Measurements from ENCODE around the gene POLR1H. TPM values are rescaled to one million over a fixed set of nuclear protein-coding genes. Genes with fewer than 3 reads are reported as not detected.

The POLR1H gene
- total RNA-seq, 1 experiment from 2014 or later: 85.1 TPM

DNA sequence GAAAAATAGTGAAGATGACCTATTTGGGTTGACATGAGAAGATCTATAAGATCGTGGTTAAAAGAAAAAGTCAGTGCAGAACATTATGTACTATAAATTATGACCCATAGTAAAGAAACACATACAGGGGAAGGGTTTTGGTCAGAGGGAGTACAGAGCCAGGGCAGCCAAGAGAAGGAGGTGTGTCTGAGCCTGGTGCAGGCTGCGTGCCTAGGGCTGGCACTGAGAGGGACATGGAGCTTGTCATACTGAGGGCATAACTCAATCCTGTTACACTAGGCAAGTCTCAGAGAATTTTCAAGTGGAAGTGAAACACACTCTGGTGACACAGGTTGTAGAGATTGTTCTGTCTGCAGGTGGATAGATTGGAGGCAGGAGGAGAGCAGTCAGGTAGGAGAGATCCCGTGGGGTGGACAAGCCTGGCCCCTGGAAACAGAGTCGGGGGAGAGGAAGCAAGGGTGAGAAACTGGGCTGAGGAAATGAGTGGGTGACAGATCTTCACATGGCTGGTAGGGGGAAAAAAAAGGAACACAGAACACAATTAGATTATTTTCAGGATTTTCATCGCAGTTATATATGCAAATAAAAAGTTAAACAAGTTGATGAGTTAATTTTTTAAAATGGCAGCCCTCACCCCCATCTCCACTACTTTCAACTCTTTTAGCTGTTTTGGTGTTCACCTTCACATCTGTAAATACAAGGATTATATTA lies 33.0 kb downstream of the POLR1H start:
- H3K4me3 ChIP-seq (ENCODE audit: low read length): no peak overlapping the region
- no peaks in the 10 kb centered on the region for H3K9me3 ChIP-seq (ENCODE audit: low read length)
- no peak for DNase-seq
- H3K9ac ChIP-seq (ENCODE audit: low read length): no peak overlapping the region
- H3K4me1 ChIP-seq (ENCODE audit: low read length): no peaks in the 10 kb centered on the region; the same call in 1 of the 2 replicates
- no peak overlapping the region for H3K4me2 ChIP-seq (ENCODE audit: low read depth, low read length, poor library complexity, severe bottlenecking)
- no peaks in the 10 kb centered on the region for H3K9me2 ChIP-seq (replicated peaks; ENCODE audit: insufficient read depth, low read length)
- H3K79me2 ChIP-seq (ENCODE audit: low read length): no peaks in the 10 kb centered on the region
- no peaks in the 10 kb centered on the region for H3K36me3 ChIP-seq (ENCODE audit: insufficient read depth, low read length)
- H3K27ac ChIP-seq (ENCODE audit: low read length): no peak overlapping the region
- no peak overlapping the region for H2AFZ ChIP-seq (ENCODE audit: low read length)
- H3K27me3 ChIP-seq (ENCODE audit: low read length): no peaks in the 10 kb centered on the region
- no peaks in the 10 kb centered on the region for H4K20me1 ChIP-seq (ENCODE audit: insufficient read depth, low read depth, low read length)

DNA sequence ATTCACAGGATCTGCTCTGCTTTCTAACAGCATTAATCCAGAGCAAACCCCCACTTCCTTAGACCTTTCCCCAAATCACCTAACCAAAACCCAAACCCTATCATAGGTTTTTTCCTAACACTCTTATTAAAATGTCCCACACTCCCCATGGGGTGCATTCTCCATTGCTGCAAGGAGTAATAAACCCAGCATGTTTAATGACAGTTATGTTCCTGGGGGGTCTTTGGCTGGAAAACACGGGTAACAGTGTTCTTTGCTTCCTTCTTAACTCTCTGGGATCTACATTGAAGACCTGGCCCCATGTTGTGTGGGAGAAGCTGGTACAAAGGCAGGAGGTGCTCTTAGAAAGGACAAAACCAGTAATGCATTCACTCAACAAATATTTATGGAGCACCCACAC lies 35.8 kb downstream of the POLR1H start:
- Histone ChIP-seq H3K9me2 (replicated peaks; ENCODE audit: insufficient read depth, low read length) (no peaks in the 10 kb centered on the region), H3K4me2 (ENCODE audit: low read depth, low read length, poor library complexity, severe bottlenecking) (no peak overlapping the region), H3K9ac (ENCODE audit: low read length) (no peak overlapping the region), H3K36me3 (ENCODE audit: insufficient read depth, low read length) (no peaks in the 10 kb centered on the region), H3K9me3 (ENCODE audit: low read length) (no peaks in the 10 kb centered on the region), H3K4me3 (ENCODE audit: low read length) (no peak overlapping the region), H3K27ac (ENCODE audit: low read length) (no peak overlapping the region), H3K79me2 (ENCODE audit: low read length) (no peaks in the 10 kb centered on the region), H2AFZ (ENCODE audit: low read length) (no peak overlapping the region), H3K27me3 (ENCODE audit: low read length) (no peaks in the 10 kb centered on the region), H4K20me1 (ENCODE audit: insufficient read depth, low read depth, low read length) (no peaks in the 10 kb centered on the region), H3K4me1 (ENCODE audit: low read length) (peaks cover 18% of the 10 kb centered on the region)
- no peak for DNase-seq

DNA sequence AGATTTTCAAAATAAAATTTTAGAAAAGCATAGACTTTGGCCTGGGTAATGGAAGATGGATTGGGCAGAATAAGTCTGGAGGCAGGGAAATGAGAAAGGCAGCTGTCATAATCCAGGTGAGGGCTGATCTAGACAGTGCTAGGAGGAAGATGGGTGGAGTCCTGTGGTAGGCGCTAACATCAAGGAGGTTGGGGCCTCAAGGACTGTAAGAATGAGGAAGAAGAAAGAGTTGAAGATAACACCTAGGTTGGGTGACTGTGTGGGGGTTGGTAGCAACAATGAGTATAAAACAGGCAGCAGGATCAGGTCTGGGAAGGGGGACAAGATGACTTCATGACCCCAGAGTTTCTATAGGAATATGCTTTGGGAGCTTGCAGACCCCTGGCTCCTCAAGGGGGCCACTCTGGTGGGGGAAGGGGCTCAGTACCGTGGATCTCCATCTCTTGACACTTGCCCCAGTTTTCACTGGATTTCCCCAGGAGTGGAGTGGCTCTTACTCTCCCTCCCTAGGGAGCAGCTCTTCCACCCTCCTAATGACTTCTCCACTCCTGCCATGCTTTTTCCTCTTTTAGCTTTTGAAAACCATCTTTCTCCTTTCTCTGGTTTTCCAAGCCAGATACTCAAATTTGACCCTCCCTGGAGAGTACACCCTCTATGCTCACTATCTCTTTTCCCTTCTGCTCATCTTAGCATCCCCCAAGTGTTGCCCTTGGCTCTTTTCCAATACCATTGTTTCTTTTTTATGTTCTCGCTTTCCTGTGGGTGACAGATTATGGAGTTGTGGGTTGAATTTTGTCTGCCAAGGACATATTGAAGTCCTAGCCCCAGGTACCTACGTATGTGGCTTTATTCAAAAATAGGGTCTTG lies 37.1 kb downstream of the POLR1H start:
- Histone ChIP-seq H3K4me1 (ENCODE audit: low read length) (peaks cover 30% of the 10 kb centered on the region), H3K9me2 (replicated peaks; ENCODE audit: insufficient read depth, low read length) (no peaks in the 10 kb centered on the region), H3K79me2 (ENCODE audit: low read length) (no peaks in the 10 kb centered on the region), H2AFZ (ENCODE audit: low read length) (no peak overlapping the region), H3K9ac (ENCODE audit: low read length) (no peak overlapping the region), H3K9me3 (ENCODE audit: low read length) (no peaks in the 10 kb centered on the region), H3K4me2 (ENCODE audit: low read depth, low read length, poor library complexity, severe bottlenecking) (no peak overlapping the region), H3K27me3 (ENCODE audit: low read length) (no peaks in the 10 kb centered on the region), H3K27ac (ENCODE audit: low read length) (no peak overlapping the region), H4K20me1 (ENCODE audit: insufficient read depth, low read depth, low read length) (no peaks in the 10 kb centered on the region), H3K36me3 (ENCODE audit: insufficient read depth, low read length) (no peaks in the 10 kb centered on the region), H3K4me3 (ENCODE audit: low read length) (no peak overlapping the region)
- DNase-seq: peak; percentile 50

DNA sequence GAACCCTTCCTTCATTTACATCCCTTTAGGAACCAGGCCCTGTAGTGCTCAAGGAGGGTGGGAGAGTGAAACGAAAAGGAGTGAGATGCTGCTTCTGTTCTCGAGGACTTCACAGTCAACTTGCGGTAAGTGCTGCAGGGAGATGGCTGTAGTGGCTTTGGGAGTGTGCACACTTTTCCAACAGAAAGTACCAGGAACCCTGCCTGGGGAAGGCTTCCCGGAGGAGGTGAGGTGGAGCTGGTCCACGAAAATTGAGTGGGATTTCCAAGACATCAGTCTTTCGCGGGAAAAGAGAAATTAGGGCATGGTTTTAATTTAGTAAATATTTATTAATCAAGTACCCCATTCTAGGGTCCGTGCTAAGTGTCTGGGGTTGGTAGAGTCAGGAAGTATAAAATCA lies 39.1 kb downstream of the POLR1H start:
- Histone ChIP-seq H3K9me3 (ENCODE audit: low read length) (no peaks in the 10 kb centered on the region), H3K79me2 (ENCODE audit: low read length) (no peaks in the 10 kb centered on the region), H3K9me2 (replicated peaks; ENCODE audit: insufficient read depth, low read length) (no peaks in the 10 kb centered on the region), H4K20me1 (ENCODE audit: insufficient read depth, low read depth, low read length) (no peaks in the 10 kb centered on the region), H3K36me3 (ENCODE audit: insufficient read depth, low read length) (no peaks in the 10 kb centered on the region), H3K4me3 (ENCODE audit: low read length) (peak overlapping the region; percentile 47; the same call in 1 of the 2 replicates), H3K27me3 (ENCODE audit: low read length) (no peaks in the 10 kb centered on the region), H2AFZ (ENCODE audit: low read length) (peak overlapping the region; percentile 38; the same call in 1 of the 2 replicates), H3K27ac (ENCODE audit: low read length) (no peak overlapping the region), H3K4me2 (ENCODE audit: low read depth, low read length, poor library complexity, severe bottlenecking) (peak overlapping the region; percentile 76), H3K9ac (ENCODE audit: low read length) (no peak overlapping the region), H3K4me1 (ENCODE audit: low read length) (peaks cover 37% of the 10 kb centered on the region)
- no peak for DNase-seq

DNA sequence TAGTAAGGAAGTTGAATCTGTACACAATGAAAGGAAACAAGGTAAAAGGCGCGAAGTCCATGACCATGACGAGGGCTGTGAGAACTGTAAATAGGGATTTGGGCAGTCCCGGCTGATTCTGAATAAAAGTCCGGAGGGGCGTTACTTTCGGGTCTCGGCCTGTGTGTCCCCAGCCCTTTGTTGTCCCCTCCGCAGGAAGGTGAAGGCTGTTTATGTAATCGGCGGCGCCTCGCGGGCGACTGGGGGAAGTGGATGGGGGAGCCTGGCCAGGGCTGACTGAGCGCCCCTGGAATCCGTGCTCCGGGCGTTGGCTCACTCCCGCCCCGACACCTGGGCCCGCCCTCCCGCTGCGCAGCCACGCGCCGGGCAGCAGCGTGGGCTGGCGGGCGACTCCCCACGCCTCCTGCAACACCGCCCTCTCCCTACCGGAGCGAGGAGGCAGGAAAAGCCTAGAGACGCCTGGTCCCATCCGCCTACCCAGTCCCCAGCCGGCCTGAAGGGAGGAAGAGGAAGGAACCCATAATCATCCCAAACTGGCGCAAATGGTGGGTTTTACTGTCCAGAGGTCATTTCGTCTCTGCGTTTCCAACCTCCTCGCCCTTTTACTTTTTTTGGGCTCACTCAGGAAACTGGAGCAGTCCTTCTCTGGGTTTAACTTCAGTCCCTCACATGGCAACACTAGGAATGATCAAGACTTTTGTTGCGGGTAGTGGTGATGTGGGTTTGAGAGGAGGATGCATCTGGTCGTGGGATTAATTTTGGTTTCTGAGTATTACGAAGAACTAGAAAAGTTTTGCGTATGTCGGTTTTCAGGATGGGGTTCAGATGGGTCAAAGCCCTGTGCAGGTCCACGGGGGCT lies 39.7 kb downstream of the POLR1H start:
- H3K9me3 ChIP-seq (ENCODE audit: low read length): no peaks in the 10 kb centered on the region
- H3K4me2 ChIP-seq (ENCODE audit: low read depth, low read length, poor library complexity, severe bottlenecking): peak overlapping the region; percentile 76
- no peaks in the 10 kb centered on the region for H4K20me1 ChIP-seq (ENCODE audit: insufficient read depth, low read depth, low read length)
- peak overlapping the region; percentile 47 for H3K4me3 ChIP-seq (ENCODE audit: low read length)
- peak overlapping the region; percentile 6 for H3K9ac ChIP-seq (ENCODE audit: low read length)
- H3K9me2 ChIP-seq (replicated peaks; ENCODE audit: insufficient read depth, low read length): no peaks in the 10 kb centered on the region
- H3K79me2 ChIP-seq (ENCODE audit: low read length): no peaks in the 10 kb centered on the region
- no peaks in the 10 kb centered on the region for H3K36me3 ChIP-seq (ENCODE audit: insufficient read depth, low read length)
- peak overlapping the region; percentile 38; the same call in 1 of the 2 replicates for H2AFZ ChIP-seq (ENCODE audit: low read length)
- H3K27me3 ChIP-seq (ENCODE audit: low read length): no peaks in the 10 kb centered on the region
- DNase-seq: peak; percentile 44
- peaks cover 37% of the 10 kb centered on the region for H3K4me1 ChIP-seq (ENCODE audit: low read length)
- H3K27ac ChIP-seq (ENCODE audit: low read length): no peak overlapping the region

DNA sequence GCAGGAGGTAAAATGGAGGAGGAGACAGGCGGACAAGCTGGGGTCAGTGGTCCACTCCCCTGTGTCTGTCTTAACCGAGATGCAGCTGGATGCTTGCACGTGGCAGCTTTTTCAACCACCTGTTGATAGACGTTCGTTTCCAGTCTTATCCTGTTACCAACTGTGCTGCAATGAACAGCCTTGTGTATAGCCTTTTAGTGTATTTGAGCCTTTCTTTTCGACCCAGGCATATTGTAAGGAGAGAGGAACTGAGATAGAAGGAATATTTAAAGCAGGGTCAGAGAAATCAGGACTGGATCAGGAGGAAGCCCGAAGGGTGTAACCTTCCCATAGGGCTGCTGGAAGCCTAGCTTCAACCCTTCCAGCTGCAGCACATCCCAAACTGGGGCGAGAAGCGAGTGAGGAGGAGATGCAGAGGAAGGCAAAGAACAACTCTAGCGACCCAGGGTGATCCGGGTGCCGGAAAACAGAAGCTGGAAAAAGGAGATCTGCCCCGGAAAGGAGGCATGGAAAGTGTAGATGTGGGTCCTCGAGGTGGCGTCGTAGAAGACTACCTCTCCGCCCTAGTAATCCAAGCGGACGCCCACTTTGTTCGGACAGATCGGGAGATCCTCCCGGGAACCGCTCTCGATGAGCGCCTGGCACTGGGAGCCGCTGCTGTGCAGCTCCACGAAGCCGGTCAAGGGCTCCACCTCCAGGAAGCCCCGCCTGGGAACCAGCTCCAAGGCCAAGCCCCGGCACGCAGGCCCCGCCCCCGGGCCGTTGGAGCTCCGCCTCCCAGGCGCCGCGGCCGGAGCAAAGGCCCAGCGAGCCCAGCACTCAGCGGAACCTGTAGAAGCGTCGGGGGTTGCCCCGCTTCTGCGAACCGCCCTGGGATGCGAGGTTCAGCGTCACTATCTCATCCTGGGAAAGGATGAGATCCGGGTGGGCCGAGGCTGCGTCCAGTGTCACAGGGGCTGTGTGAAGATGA lies 40.7 kb downstream of the POLR1H start:
- H4K20me1 ChIP-seq (ENCODE audit: insufficient read depth, low read depth, low read length): no peaks in the 10 kb centered on the region
- H3K9ac ChIP-seq (ENCODE audit: low read length): peak overlapping the region; percentile 49
- peak overlapping the region; percentile 53; the same call in 1 of the 2 replicates for H3K4me3 ChIP-seq (ENCODE audit: low read length)
- H3K9me3 ChIP-seq (ENCODE audit: low read length): no peaks in the 10 kb centered on the region
- H2AFZ ChIP-seq (ENCODE audit: low read length): peak overlapping the region; percentile 73; the same call in 1 of the 2 replicates
- H3K9me2 ChIP-seq (replicated peaks; ENCODE audit: insufficient read depth, low read length): no peaks in the 10 kb centered on the region
- no peaks in the 10 kb centered on the region for H3K27me3 ChIP-seq (ENCODE audit: low read length)
- DNase-seq: peak; percentile 82
- peaks cover 37% of the 10 kb centered on the region for H3K4me1 ChIP-seq (ENCODE audit: low read length)
- H3K27ac ChIP-seq (ENCODE audit: low read length): no peak overlapping the region
- no peaks in the 10 kb centered on the region for H3K36me3 ChIP-seq (ENCODE audit: insufficient read depth, low read length)
- H3K79me2 ChIP-seq (ENCODE audit: low read length): no peaks in the 10 kb centered on the region
- H3K4me2 ChIP-seq (ENCODE audit: low read depth, low read length, poor library complexity, severe bottlenecking): peak overlapping the region; percentile 76

DNA sequence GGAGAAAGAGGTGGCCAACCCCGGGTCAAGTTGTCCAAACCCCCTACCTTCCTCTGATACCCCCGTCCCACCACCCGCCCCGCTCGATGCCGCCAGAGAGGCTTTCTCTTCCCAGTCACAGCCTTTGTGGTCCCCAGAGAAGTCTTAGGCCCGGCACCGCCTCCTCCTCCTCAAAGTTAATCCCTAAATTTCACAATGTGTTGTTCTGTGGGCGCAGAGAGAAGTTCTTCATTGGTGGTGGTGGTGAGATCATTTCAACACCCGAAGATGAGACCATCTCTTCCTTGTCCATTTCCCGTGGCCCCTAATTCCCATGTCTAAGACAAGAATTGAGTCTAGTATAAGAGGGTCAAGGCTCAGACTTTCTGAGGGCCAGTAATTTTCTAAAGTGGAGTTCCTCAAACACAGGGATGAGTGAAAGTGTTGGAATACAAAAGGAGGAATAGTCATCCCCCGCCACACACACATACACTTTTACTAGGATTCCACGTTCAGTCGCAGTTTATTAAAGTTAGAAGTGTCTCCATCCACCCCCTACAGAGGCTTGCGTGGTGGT lies 41.4 kb downstream of the POLR1H start:
- Histone ChIP-seq H3K9ac (ENCODE audit: low read length) (peak overlapping the region; percentile 49; the same call in 1 of the 2 replicates), H4K20me1 (ENCODE audit: insufficient read depth, low read depth, low read length) (no peaks in the 10 kb centered on the region), H3K4me3 (ENCODE audit: low read length) (peak overlapping the region; percentile 53; the same call in 1 of the 2 replicates), H3K79me2 (ENCODE audit: low read length) (no peaks in the 10 kb centered on the region), H2AFZ (ENCODE audit: low read length) (peak overlapping the region; percentile 96; the same call in 1 of the 2 replicates), H3K9me2 (replicated peaks; ENCODE audit: insufficient read depth, low read length) (no peaks in the 10 kb centered on the region), H3K27ac (ENCODE audit: low read length) (no peak overlapping the region), H3K4me1 (ENCODE audit: low read length) (peaks cover 37% of the 10 kb centered on the region), H3K27me3 (ENCODE audit: low read length) (no peaks in the 10 kb centered on the region), H3K9me3 (ENCODE audit: low read length) (no peaks in the 10 kb centered on the region), H3K36me3 (ENCODE audit: insufficient read depth, low read length) (no peaks in the 10 kb centered on the region), H3K4me2 (ENCODE audit: low read depth, low read length, poor library complexity, severe bottlenecking) (peak overlapping the region; percentile 76)
- no peak for DNase-seq
